Breast epithelium (tissue), 3 donors: ENCODE results near the gene GPHN.

ENCODE experiments used
- CTCF ChIP-seq, 3 donors: fragments of 450-650 bp; IDR thresholded peaks; one replicate each; pipeline ENCODE4 v1.5.1; 2016 to 2017; ENCODE audit warnings: antibody characterized with exemption in 3 of 3, mild to moderate bottlenecking in 3 of 3, moderate library complexity in 3 of 3
- POLR2A ChIP-seq: fragments of 450-650 bp; IDR thresholded peaks from one replicate; pipeline ENCODE4 v1.6.1; 2016; ENCODE audit warnings: antibody characterized with exemption, mild to moderate bottlenecking, moderate library complexity
- POLR2AphosphoS5 ChIP-seq, 3 donors: sonication (generic); formaldehyde crosslinking; IDR thresholded peaks; one replicate each; pipeline ENCODE4 v1.6.1; 2017; ENCODE audit warnings: antibody characterized with exemption in 3 of 3

GRCh38 chr14:66708267-66708666 lies 200.3 kb downstream of the GPHN start:
- TF ChIP-seq POLR2AphosphoS5 (IDR thresholded peaks at IDR 0.05): no peak
- TF ChIP-seq CTCF (IDR thresholded peaks at IDR 0.05): no peak
- TF ChIP-seq POLR2A: no peak
